Osteoblast (primary cell): Measurements from ENCODE around the gene KDM3A. TPM values are rescaled to one million over a fixed set of nuclear protein-coding genes. Genes with fewer than 3 reads are reported as not detected.

Experiments
- DNase-seq: peaks from one replicate; pipeline ENCODE4 v3.0.0; 2011; ENCODE audit warnings: low spot score, mixed read lengths; ENCODE audit not compliant: insufficient read length; ENCODE audit errors: missing footprints
- H2AFZ ChIP-seq: 2 replicates; pipeline ENCODE4 v1.6.0; 2011; ENCODE audit warnings: mild to moderate bottlenecking, low read length
- H3K27ac ChIP-seq: 2 replicates; pipeline ENCODE4 v1.5.1; 2011; ENCODE audit warnings: mild to moderate bottlenecking, low read depth, low read length, moderate library complexity
- H3K27me3 ChIP-seq: 2 replicates; pipeline ENCODE4 v1.6.0; 2012; ENCODE audit warnings: mild to moderate bottlenecking, control low read depth, inconsistent platforms, low read length, moderate library complexity; ENCODE audit not compliant: insufficient read depth
- H3K36me3 ChIP-seq: 2 replicates; pipeline ENCODE4 v1.5.1; 2011; ENCODE audit warnings: mild to moderate bottlenecking, low read length, control low read depth, moderate library complexity; ENCODE audit not compliant: insufficient read depth
- H3K4me1 ChIP-seq: 2 replicates; pipeline ENCODE4 v1.5.1; 2011; ENCODE audit warnings: mild to moderate bottlenecking, low read length, control low read depth, moderate library complexity; ENCODE audit not compliant: insufficient read depth
- H3K4me2 ChIP-seq: 2 replicates; pipeline ENCODE4 v1.6.0; 2011; ENCODE audit warnings: mild to moderate bottlenecking, low read length; ENCODE audit not compliant: insufficient read depth
- H3K4me3 ChIP-seq: fragments of 200-600 bp; sonication (generic); 3 replicates; pipeline ENCODE4 v1.5.1; 2012; ENCODE audit warnings: mild to moderate bottlenecking, low read length, inconsistent platforms; ENCODE audit not compliant: insufficient read depth
- H3K79me2 ChIP-seq: 2 replicates; pipeline ENCODE4 v1.6.0; 2012; ENCODE audit warnings: mild to moderate bottlenecking, low read length, control low read depth, inconsistent platforms; ENCODE audit not compliant: insufficient read depth
- H3K9me3 ChIP-seq: 2 replicates; pipeline ENCODE4 v1.5.1; 2011; ENCODE audit warnings: low read depth, low read length, control low read depth
- H4K20me1 ChIP-seq: 2 replicates; pipeline ENCODE4 v1.6.0; 2012; ENCODE audit warnings: mild to moderate bottlenecking, low read length, control low read depth; ENCODE audit not compliant: insufficient read depth
- CTCF ChIP-seq: IDR thresholded peaks from 2 replicates; pipeline ENCODE4 v1.5.1; 2011; ENCODE audit warnings: mild to moderate bottlenecking, low read depth, low read length, moderate library complexity; ENCODE audit errors: extremely low read depth
- total RNA-seq: library from RNA; depleted of rRNA; stranded (reverse); fragments of >200 nt; gene quantifications from 2 replicates; pipeline ENCODE4 v1.2.3, GENCODE V29; 2012

KDM3A gene
- total RNA-seq, 1 donor = 36.9 TPM

DNA sequence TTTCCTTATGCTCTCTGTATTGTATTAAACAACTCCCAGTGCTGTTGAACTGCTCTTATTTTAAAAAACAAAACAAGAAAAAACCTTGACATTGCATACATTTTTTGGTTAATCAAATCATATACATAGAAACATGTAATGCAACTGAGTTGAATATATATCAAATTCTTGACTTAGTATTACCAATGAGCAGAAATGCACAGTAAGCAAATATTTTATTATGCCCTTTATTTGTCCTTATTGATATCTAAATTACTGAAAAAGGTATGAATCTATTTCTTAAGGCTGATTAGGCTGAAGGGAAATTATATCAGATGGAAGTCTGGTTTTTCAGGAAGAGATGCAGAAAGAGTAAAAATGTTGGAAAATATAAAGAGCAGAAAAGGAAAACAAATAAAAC lies 6.9 kb upstream of the KDM3A start:
- Histone ChIP-seq H3K27me3 (no peaks in the 10 kb centered on the region), H3K27ac (no peak overlapping the region), H3K9me3 (no peaks in the 10 kb centered on the region), H3K79me2 (no peaks in the 10 kb centered on the region), H3K4me1 (no peaks in the 10 kb centered on the region), H4K20me1 (no peaks in the 10 kb centered on the region), H3K4me2 (no peak overlapping the region), H2AFZ (no peak overlapping the region), H3K4me3 (no peak overlapping the region), H3K36me3 (no peaks in the 10 kb centered on the region)
- no peak for TF ChIP-seq CTCF
- DNase-seq = no peak

GRCh38 chr2:86435531-86435930 lies 5.6 kb upstream of the KDM3A start:
- Histone ChIP-seq H3K4me2 (no peak overlapping the region), H3K36me3 (no peaks in the 10 kb centered on the region), H3K9me3 (peaks cover 3% of the 10 kb centered on the region), H3K4me1 (no peaks in the 10 kb centered on the region), H3K27me3 (no peaks in the 10 kb centered on the region), H2AFZ (no peak overlapping the region), H3K79me2 (no peaks in the 10 kb centered on the region), H3K27ac (no peak overlapping the region), H3K4me3 (no peak overlapping the region), H4K20me1 (no peaks in the 10 kb centered on the region)
- no peak for DNase-seq
- TF ChIP-seq CTCF = no peak

- Histone ChIP-seq H3K4me1 (no peaks in the 10 kb centered on the region), H3K27ac (no peak overlapping the region), H3K4me2 (no peak overlapping the region), H3K79me2 (no peaks in the 10 kb centered on the region), H4K20me1 (no peaks in the 10 kb centered on the region), H3K9me3 (peaks cover 3% of the 10 kb centered on the region), H2AFZ (no peak overlapping the region), H3K27me3 (no peaks in the 10 kb centered on the region), H3K36me3 (no peaks in the 10 kb centered on the region), H3K4me3 (no peak overlapping the region)
- DNase-seq = no peak
- TF ChIP-seq CTCF = no peak
These were observed 4.8 kb upstream of the KDM3A start for GRCh38 chr2:86436328-86436727.

GRCh38 chr2:86439879-86440630 lies 1.1 kb upstream of the KDM3A start:
- Histone ChIP-seq H3K27ac (peak overlapping the region; percentile 100), H4K20me1 (peaks cover 28% of the 10 kb centered on the region), H3K27me3 (no peaks in the 10 kb centered on the region), H3K4me3 (peak overlapping the region; percentile 82), H3K79me2 (peaks cover 29% of the 10 kb centered on the region), H3K4me1 (peaks cover 12% of the 10 kb centered on the region), H3K36me3 (no peaks in the 10 kb centered on the region), H2AFZ (peak overlapping the region; percentile 99), H3K9me3 (peaks cover 3% of the 10 kb centered on the region), H3K4me2 (peak overlapping the region; percentile 97)
- TF ChIP-seq CTCF = no peak
- DNase-seq = no peak
